ENCODE results near the gene DDC.

DDC gene

GRCh38 chr7:50416527-50417182 lies 148.6 kb downstream of the DDC start:
- DNase-seq (ENCODE audit: low read depth in 3 of 3), result no peak

- DNase-seq (ENCODE audit: low read depth in 3 of 3), result no peak
Observed at GRCh38 chr7:50415844-50416364, 149.3 kb downstream of the DDC start.

GRCh38 chr7:50413561-50413960 lies 151.6 kb downstream of the DDC start:
- DNase-seq (ENCODE audit: low read depth in 3 of 3), result no peak

- no peak for DNase-seq (ENCODE audit: low read depth in 3 of 3)
Observed at GRCh38 chr7:50412973-50413372, 152.2 kb downstream of the DDC start.

GRCh38 chr7:50411332-50411731 lies 153.9 kb downstream of the DDC start:
- DNase-seq (ENCODE audit: low read depth in 3 of 3), result no peak

- DNase-seq (ENCODE audit: low read depth in 3 of 3), result no peak
Observed at GRCh38 chr7:50409856-50410745, 155.1 kb downstream of the DDC start.

All from stimulated activated CD4-positive, alpha-beta T cell treated with anti-CD3 and anti-CD28 coated beads, TNF-alpha, amount 100 ng/mL, for 4 hours (primary cell).